GM12878 (cell line): ENCODE data around the gene COL4A1.

Experiments
- POLR2A ChIP-seq: IDR thresholded peaks from 2 replicates; pipeline ENCODE4 v1.6.1; 2011; ENCODE audit warnings: low read depth, mild to moderate bottlenecking, low read length
- POLR2AphosphoS5 ChIP-seq: IDR thresholded peaks from 2 replicates; pipeline ENCODE4 v1.6.1; 2011; ENCODE audit warnings: mild to moderate bottlenecking, low read length, inconsistent platforms
- RB1 ChIP-seq: fragments of 450-650 bp; formaldehyde crosslinking; IDR thresholded peaks from 2 replicates; pipeline ENCODE4 v1.6.1; 2017; ENCODE audit warnings: mild to moderate bottlenecking, borderline replicate concordance
- SIN3A ChIP-seq: IDR thresholded peaks from 2 replicates; pipeline ENCODE4 v1.6.1; 2012; ENCODE audit warnings: low read depth, low read length, improper control_type of control experiment
- TF ChIP-seq, protein P1 (sequence below), 3 experiments: IDR thresholded peaks in 2 of 3; conservative IDR thresholded peaks in 1 of 3; 2 replicates each; pipeline ENCODE4 v1.5.1; 2011; ENCODE audit warnings: low read depth in 3 of 3, low read length in 3 of 3, mild to moderate bottlenecking in 3 of 3, control low read depth in 2 of 3, moderate library complexity in 2 of 3, inconsistent platforms in 1 of 3, mixed read lengths in 1 of 3; ENCODE audit not compliant: control insufficient read depth in 2 of 3, insufficient read depth in 1 of 3; ENCODE audit errors: extremely low read depth in 1 of 3
- TF ChIP-seq, protein P2 (sequence below): IDR thresholded peaks from 2 replicates; pipeline ENCODE4 v1.6.1; 2012; ENCODE audit warnings: low read depth, low read length, improper control_type of control experiment
- TF ChIP-seq, protein P3 (sequence below): fragments of 450-650 bp; conservative IDR thresholded peaks from 2 replicates; pipeline ENCODE4 v1.6.1; 2017; ENCODE audit warnings: mild to moderate bottlenecking, moderate library complexity

- TF ChIP-seq POLR2A (no peak), SIN3A (no peak), RB1 (no peak), POLR2AphosphoS5 (no peak)
- TF ChIP-seq, protein P1, sequence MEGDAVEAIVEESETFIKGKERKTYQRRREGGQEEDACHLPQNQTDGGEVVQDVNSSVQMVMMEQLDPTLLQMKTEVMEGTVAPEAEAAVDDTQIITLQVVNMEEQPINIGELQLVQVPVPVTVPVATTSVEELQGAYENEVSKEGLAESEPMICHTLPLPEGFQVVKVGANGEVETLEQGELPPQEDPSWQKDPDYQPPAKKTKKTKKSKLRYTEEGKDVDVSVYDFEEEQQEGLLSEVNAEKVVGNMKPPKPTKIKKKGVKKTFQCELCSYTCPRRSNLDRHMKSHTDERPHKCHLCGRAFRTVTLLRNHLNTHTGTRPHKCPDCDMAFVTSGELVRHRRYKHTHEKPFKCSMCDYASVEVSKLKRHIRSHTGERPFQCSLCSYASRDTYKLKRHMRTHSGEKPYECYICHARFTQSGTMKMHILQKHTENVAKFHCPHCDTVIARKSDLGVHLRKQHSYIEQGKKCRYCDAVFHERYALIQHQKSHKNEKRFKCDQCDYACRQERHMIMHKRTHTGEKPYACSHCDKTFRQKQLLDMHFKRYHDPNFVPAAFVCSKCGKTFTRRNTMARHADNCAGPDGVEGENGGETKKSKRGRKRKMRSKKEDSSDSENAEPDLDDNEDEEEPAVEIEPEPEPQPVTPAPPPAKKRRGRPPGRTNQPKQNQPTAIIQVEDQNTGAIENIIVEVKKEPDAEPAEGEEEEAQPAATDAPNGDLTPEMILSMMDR (IDR thresholded peaks at IDR 0.05 in 2 of 3, conservative IDR thresholded peaks at IDR 0.05 in 1 of 3; ENCODE audit: control insufficient read depth in 2 of 3, extremely low read depth in 1 of 3, insufficient read depth in 1 of 3, low read depth in 3 of 3, low read length in 3 of 3), result no peak
- TF ChIP-seq, protein P2, sequence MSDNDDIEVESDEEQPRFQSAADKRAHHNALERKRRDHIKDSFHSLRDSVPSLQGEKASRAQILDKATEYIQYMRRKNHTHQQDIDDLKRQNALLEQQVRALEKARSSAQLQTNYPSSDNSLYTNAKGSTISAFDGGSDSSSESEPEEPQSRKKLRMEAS, result no peak
- TF ChIP-seq, protein P3, sequence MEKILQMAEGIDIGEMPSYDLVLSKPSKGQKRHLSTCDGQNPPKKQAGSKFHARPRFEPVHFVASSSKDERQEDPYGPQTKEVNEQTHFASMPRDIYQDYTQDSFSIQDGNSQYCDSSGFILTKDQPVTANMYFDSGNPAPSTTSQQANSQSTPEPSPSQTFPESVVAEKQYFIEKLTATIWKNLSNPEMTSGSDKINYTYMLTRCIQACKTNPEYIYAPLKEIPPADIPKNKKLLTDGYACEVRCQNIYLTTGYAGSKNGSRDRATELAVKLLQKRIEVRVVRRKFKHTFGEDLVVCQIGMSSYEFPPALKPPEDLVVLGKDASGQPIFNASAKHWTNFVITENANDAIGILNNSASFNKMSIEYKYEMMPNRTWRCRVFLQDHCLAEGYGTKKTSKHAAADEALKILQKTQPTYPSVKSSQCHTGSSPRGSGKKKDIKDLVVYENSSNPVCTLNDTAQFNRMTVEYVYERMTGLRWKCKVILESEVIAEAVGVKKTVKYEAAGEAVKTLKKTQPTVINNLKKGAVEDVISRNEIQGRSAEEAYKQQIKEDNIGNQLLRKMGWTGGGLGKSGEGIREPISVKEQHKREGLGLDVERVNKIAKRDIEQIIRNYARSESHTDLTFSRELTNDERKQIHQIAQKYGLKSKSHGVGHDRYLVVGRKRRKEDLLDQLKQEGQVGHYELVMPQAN, result no peak
Observed at GRCh38 chr13:110225609-110226574, 81.1 kb downstream of the COL4A1 start.
